ENCODE measurements around the gene RETREG1.

- no peak for TF ChIP-seq POLR2A (IDR thresholded peaks at IDR 0.05; ENCODE audit: insufficient read depth in 1 of 2, low read depth in 2 of 2, low read length in 2 of 2)
- TF ChIP-seq CTCF (CRISPR knock-in tag; IDR thresholded peaks at IDR 0.05) = no peak
- no peak for TF ChIP-seq RAD21 (CRISPR knock-in tag; IDR thresholded peaks at IDR 0.05)
- TF ChIP-seq SIN3A (IDR thresholded peaks at IDR 0.05; ENCODE audit: borderline replicate concordance, low read depth, low read length) = no peak
These were observed 38.3 kb downstream of the RETREG1 start for GRCh38 chr5:16578474-16578883.

Data from HepG2 (cell line).